HL-60/S4 treated with retinoic acid at 250 ng/mL for 4 days and 3 days (cell line): ENCODE results near the gene YWHAQ.

Experiments used
- in situ Hi-C: fragments of 300-500 bp; cut with MboI; formaldehyde crosslinking; loops from 2 replicates; pipeline ENCODE4 v1.7.0; 2022; ENCODE audit warnings: low sequenced_read_pairs

The YWHAQ gene

DNA sequence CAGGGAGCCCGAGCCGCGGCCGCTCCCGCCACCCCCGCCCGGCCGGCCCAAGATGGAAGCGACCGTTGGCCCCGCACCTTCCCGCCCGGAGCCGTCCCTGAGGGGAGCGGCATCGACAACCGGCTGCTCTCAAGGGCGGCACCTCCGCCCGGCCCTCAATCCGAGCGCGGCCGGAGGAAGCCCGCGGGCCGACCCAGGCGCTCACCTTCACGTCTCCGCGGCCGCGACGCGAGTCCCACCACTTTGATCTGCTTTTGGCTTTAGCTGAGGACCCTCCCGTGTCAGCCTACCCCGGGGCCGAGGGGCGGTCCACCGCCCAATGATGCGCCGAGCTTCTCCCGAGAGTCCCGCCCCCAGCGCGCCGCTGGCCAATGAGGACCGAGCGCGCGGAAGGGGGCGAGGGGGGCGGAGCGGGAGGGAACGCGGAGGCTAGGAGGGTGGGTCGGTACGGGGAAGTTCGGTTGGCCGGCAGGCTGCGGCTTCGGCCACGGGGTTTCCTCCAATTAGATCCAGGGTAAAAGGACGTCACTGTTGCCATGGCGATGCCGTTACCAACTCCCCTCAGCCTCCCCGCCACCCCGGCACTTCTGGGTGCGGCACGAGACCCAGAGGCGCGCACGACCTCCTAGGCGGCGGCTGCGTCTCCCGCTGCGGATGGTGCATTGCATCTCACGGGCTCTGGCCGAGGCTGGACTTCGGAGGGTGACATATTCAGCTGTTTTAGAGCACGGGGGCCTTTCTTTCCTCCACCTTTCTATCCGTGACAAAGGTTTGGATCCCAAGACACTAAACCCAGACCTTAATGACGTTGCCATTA is at the start of gene YWHAQ:
YWHAQ (minus strand) TSS at position 262 of the 817 bp plus-strand sequence. CDS start 545 bp downstream, outside the sequence.
- in situ Hi-C loops: no loop called here

DNA sequence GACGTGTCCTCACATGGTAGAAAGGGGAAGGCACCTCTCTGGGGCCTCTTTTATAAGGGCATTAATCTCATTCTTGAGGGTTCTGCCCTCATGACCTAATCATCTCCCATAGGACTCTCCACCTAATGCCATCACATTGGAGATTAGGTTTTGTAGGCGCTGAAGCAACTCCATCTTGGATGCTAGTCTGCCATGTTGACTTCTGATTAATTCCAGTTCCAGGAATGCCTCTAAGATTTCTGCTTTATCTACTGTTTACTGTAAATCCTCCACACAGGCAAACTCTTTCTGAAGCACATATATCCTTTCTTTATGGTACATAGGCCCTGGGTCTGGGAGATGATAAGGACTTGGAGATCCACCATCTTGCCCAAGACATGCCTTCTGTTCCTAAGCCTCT is 49.3 kb upstream of the YWHAQ start:
- in situ Hi-C loops: no loop called here

DNA sequence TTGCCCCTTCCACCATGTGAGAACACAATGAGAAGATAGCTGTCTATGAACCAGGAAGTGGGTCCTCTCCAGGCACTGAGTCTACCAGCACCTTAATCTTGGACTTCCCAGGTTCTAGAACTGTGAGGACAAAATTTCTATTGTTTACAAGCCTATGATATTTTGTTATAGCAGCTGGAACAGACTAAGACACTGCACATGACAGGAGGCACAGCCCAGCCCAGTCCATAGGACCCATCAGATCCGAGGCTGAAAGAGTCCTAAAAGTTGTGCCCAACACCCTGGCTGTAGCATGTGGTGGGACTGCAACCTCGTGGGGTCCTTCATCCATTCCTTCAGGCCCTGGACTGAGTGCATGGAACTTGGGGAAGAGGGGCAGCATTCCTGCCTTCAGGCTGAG is 48.4 kb upstream of the YWHAQ start:
- in situ Hi-C loops: no loop called here

DNA sequence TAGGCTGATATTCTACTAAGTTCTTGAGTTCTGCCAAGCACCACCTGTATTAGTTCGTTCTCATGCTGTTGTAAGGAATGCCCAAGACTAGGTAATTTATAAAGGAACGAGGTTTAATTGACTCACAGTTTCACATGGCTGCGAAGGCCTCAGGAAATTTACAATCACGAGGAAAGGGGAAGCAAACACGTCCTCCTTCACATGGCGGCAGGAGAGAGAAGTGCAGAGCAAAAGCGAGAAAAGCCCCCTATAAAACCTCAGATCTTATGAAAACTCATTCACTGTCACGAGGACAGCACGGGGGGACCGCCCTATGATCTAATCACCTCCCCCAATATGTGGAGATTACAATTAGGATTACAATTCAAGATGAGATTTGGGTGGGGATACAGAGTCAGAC is 47.7 kb upstream of the YWHAQ start:
- in situ Hi-C loops: no loop called here

DNA sequence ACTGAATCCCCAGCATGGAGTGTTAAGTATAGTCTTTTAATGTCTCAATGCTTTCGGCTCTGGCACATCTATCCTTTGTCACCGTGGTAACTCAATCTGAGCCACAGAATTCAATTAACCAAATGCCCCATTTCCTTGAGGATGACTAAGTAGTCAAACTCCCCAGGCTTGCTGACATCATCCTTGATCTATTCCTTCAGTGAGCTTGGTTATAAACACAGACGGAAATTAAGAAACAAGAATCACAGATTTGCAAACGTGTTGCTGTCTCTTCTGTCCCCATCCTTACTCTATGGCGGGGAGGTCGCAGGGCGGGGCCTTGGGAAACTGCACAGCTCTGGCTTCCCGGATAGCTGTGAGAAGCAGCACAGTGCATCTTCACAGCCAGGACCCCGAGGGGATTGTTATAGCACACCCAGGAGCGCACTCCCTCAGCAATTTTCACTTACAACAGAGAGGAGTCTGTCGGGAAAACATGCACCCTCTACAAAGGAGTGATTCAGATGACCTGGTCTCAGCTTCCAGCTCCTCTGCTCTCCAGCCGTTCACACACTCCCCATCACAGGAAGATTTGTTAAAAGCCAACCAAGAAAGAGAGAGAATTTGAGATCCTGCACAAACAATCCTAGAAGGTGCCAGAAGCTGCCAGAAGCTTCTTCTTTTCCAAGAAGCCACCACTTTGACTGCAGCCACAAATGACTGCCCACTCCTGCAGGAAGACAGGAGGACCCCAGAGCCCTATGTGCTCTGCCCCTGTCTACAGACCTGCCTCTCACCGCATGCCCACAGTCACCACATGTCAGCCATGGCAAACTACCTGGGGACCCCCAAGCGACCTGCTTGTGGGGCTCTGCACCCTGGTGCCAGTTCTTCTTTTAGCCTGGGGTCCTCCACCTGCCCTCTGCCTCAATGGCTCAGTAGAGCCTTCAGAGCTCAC is 44.9 kb upstream of the YWHAQ start:
- in situ Hi-C loops: no loop called here

DNA sequence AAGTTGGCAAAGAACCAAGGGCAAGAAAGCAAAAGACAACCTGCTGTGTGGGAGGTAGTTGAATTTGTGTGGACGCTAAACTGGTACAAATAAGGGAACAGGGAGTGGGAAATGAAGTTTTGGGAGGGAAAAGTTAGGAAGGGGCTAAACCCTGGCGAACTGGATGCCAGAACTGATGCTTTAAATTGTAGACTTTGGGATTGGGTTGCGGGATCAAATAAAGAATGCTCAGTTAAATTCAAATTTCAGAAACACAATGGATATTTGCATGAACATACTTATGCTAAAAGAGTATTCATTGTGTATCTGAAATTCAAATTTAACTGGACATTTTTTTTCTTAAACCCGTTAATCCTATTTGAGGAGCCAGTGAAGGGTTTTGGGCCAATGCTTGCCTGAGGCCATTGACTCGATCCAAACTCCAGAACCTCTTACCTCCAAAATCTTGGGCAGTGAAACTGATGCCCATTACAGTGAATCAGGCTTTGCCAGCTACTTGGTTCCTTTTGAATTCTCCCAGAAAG is 44.2 kb upstream of the YWHAQ start:
- in situ Hi-C loops: no loop called here

DNA sequence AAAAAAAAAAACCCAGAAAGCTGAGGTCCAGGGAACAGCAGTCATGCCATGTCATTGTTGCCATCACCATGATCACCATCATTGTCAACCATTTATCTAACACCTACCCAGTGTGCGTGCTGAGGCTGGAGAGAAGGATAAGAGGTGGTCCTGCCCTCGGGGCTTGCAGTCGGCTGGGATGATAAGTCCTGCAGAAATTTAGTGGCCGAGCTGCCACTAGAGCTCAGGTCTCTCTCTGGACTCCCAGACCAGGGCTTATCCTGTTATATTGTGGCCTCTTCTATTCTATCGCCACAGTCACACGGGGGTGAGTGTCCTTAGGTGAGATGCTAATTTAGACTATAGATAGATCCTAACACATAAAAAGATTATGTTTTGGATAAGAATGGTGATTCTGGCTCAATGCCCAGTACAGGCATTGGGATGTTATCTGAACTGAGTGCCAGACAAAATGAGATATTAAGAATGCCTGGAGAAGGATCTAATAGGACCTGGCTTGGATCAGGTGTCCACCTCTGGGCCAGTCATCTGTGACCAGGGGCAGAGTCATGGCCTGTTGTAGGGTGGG is 43.2 kb upstream of the YWHAQ start:
- in situ Hi-C loops: no loop called here

DNA sequence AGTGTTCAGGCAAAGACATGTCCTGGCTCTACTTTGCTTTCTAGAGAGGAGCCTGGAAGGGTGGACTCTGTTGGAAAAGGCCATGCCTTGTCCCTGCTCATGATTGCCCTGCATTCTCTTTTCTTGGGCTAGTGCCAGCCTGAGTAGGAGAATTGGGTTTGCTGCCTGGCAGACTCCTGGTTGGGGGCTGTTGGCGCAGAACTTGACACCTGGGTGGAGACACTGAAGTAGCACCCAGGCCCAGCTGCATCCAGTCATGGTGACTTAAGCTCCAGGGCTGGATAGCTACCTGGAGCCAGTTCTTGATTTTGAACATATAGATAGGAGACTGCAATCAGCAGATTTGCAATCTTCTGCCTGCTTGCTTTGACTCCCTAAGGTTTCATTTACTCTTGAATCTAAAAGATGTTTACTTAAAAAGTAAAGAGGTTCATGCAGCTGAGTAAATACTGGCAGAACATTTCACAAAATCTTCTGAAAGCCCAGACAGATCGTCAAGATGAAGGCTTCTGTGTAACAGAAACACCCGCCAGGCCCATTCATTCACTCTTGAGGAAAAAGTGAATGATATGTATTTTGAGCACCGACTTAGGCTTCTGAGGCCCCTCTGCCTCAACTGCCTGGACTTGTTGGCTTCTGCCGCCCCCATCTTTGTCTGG is 38.0 kb upstream of the YWHAQ start:
- in situ Hi-C loops: no loop called here

DNA sequence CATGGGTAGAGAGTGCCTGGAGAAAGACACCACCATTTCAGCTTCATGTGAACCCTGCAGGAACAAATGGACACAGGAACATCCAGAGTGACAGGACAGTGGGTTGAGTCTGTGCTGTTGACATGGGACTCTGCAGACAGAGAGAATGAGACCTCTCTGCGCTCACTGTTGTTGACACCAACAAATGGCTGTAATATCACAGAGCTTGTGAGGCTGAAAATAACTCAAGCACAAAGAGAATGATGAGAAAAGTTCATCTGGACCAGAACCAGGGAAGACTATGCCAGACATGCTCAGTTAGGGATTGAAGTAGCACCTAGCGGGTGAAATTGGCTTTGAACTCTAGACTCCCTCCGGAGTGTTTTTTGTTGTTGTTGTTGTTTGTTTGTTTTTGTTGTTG is 37.0 kb upstream of the YWHAQ start:
- in situ Hi-C loops: no loop called here

DNA sequence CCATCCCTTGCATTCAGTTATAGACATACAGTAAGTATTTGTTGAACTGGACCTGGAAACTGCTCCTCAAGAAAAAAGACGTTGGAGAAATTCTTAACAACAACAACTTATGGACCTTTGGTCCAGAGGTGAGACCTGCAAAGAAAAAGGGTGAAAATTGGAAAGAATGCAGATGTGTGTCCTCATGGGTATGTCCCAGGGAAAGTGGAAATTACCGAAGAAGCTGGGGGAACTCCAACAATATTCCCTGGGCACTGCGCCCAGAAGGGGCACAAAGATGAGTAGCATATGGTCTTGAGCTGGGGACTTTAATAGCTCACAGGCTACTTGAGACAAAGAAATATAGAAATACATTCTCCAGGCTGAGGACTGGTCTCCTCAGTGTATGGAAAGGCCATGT is 35.5 kb upstream of the YWHAQ start:
- in situ Hi-C loops: no loop called here

DNA sequence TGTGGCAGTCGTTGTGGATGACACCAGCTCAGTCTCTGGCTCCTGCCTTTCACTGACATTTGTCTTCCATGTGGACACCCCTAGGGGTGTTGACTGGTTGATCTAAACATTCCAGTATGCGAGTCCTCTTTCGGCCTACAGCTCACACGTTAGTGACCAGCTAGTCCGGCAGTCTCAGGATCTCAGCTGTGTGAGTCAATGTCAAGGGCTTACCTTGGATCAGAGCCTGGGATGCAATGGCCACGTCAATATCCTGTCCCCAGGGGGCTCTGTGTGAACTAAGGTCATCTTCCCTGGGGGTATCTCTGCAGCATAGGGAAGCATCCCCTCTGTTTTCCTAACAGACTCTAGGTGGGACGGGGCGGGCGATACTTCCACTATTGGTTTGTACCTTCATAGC is 35.1 kb upstream of the YWHAQ start:
- in situ Hi-C loops: no loop called here

DNA sequence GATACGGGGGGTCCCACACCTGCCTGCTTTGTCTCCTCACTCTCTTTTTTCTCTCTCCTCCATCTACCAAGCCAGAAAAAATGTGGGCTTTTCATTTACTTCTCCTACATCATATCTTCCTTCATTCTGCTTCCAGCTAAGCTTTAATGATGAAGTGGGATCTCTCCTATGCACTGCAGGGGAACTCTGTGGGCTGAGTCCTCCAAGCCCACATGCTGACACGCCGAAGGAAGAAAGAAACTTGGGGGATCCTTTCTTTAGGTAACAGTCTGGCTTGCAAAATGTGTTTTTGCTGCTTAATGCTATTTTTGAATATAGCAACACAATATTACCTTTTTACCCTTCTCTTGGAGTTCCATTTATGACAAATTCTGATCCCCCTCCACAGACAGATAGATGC is 33.6 kb upstream of the YWHAQ start:
- in situ Hi-C loops: no loop called here

DNA sequence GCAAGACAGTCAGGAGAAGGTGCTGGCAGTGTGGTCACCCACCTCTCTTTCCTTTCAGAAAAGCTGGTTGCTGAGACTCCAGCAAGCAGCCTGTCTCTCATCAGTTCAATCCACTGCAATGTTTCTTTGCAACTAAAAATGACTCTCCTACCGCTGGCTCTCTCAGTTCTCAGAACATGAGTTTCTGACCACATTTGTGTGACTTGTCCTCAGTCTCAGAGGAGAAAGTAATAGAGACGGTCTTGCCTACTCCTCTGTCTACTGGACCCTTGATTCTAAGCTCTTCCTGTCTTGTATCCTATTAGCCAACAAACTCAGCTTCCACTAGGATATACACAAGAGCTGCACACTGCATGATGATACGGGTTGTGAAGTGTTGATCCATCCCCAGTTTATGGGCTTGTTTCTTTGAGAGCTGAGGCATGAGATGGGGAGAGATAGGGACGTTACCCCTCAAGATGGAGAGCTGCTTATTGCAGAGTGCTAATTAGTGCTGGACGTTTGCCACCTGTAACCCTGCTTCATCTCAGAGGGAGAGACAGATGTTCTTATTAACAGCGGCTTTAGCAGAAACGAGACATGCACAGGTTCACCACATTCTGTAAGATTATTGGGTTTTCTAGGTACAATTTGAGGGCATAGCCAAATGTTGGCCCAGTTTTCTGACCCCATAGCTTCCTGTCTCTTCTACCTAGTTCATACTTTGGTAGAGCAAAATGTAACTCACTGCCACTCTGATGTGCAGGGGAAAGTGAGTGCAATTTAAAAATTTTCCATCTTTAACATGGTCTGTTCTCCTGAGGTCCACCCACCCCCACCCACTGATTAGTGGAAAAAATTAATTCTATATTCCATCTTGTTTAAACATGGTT is 32.4 kb upstream of the YWHAQ start:
- in situ Hi-C loops: no loop called here

DNA sequence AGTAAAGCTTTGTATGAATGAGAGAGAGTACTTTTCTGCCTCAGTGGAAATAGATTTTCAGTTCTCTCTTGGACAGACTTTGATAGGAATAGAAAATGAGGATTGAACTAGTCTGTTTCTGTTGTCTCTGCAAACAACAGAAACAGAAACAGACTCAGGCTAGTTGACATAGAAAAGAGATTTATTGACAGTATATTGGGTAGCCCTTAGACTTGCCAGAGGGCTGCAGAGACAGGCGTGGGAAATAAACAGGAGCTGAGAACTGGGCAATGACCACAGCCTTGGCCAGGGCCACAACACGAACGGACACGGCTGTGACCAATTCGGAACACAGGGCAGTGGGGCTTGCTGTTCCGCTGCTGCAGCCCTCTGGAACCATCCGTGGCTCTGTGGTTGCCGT is 30.5 kb upstream of the YWHAQ start:
- in situ Hi-C loops: no loop called here

DNA sequence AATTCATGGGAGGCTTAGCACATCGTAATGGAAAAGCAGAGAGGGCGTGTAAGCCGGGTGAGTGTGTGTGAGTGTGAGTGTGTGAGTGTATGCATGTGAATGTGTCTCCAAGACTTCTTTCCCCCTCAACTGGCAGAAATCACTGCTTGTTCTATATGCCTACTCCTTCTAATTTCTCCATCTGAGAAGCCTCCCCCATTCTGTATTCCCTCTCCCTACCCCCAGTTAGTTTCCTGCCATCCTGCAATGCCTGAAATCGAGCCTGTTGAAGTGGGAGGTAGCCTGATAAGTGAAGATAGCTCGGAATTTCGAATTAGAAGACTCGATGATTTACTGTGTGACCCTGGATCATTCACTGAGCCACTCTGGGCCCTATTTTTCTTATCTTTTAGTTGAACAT is 30.0 kb upstream of the YWHAQ start:
- in situ Hi-C loops: no loop called here

DNA sequence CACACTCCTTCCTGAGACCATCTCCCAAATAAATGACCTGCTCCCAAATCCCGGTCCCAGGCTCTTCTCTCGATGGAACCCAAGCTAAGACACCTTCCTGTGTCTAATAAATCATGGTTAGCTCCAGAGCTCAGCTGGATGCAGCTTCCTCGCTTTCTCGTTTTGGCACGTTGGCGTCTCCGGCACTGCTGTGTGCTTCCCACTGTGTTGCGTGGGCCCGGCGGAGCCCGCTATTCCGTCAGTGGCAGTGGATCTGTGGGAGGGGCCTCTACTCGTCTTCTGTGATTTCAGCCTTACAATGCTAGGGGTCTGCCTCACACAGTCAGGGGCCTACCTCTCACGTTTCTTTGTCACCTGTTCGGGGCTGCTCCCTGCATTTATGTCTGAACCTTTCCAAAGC is 29.4 kb upstream of the YWHAQ start:
- in situ Hi-C loops: no loop called here

DNA sequence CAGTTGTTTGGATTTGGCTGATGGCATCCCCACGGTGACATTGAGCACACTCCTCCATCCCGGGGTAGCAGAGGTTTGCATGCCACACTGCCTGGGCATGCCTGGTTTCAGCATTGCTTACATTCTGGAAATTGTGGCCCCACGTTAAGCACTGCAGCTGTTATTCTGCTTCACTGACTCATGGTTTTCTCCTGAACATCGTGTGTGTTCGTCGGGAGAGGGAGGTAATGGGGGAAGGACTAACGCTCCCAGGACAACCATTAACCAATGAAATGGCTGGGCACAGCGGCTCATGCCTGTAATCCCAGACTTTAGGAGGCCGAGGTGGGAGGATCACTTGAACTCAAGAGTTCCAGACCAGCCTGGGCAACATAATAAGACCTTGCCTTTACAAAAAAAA is 28.2 kb upstream of the YWHAQ start:
- in situ Hi-C loops: no loop called here

DNA sequence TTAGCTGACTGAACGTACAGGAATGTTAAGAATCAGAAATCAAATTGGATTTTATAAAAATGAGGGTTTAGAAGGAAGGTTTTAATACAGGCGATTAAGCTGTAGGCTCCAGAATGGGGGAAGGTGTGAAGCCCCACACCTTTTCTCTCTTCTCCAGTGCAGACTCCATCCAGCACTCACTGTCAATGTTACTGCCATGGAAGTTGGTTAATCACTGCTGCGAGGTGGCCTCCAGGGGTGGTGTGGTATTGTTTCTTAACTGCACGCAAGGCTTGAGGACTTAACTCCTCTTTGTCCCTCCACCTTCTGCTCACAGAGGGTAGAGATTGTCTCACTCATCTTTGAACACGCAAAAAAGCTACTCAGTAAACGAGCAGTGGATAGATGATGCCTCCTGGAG is 26.9 kb upstream of the YWHAQ start:
- in situ Hi-C loops: no loop called here

DNA sequence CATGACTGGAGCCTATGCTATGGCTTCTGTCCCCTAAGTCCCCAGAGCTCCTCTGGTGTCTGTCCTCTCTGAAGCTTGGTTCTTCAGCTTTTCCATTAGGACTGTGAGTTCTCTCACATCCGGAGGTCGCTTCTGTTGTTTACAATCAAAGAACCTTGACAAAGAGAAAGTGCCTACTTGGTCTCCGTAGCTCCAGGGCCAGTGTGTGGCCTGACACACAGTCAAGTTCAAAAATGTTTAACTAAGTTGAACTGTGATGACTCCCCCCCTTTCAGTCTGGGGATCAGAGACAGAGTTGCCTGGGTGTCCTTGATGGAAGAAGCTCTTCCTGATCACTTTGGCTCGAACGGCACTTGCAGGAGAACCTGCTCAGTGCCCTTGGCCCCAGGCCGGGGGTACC is 26.3 kb upstream of the YWHAQ start:
- in situ Hi-C loops: no loop called here

DNA sequence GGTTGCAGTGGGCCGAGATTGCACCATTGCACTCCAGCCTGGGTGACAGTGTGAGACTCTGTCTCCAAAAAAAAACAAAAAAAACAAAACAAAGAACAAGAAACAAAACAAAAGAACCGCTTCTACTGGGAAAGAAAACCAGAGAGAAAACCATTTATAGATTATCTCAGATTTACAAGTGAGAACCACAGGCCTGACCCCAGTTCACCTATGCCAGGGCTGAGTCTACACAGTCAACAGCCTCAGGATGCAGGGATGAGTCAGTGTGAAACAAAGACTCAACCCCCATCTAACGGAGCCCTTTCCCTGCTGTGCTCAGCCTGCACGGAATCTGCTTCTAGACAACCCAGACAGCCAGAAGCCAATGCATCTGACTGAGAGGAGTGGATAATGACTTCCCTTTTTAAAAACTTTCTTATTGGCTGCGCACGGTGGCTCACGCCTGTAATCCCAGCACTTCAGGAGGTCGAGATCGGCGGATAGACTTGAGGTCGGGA is 25.5 kb upstream of the YWHAQ start:
- in situ Hi-C loops: no loop called here
